HG03457 (cell line): ENCODE data around the gene COQ10B.
A peak's percentile ranks its signal among the peaks of the same experiment; 100 is the strongest.

Experiments used
- ATAC-seq: cut with Tn5 transposase; IDR thresholded peaks from one replicate; pipeline ENCODE4 v1.9.1; 2021; ENCODE audit warnings: moderate number of reproducible peaks; ENCODE audit not compliant: unreplicated experiment

The COQ10B gene

GRCh38 chr2:197499594-197500502 lies 46.5 kb downstream of the COQ10B start, which contains the start of the genes HSPD1 and HSPE1:
TSS of gene HSPD1 (minus strand) at chr2:197499840. CDS start at chr2:197498848, 992 bp downstream.
TSS of gene HSPE1 (plus strand) at chr2:197500379. CDS start at chr2:197500437, 58 bp downstream.
- ATAC-seq: peak; percentile 74

- ATAC-seq: no peak
These were observed 47.3 kb downstream of the COQ10B start for GRCh38 chr2:197500503-197501131.

GRCh38 chr2:197502201-197502600 lies 48.8 kb downstream of the COQ10B start:
- ATAC-seq: no peak

- no peak for ATAC-seq
These were observed 49.3 kb downstream of the COQ10B start for GRCh38 chr2:197502685-197503084.

GRCh38 chr2:197504000-197504399 lies 50.6 kb downstream of the COQ10B start:
- no peak for ATAC-seq

- ATAC-seq: no peak
These were observed 51.2 kb downstream of the COQ10B start for GRCh38 chr2:197504512-197504911.

- ATAC-seq: no peak
These were observed 53.3 kb downstream of the COQ10B start for GRCh38 chr2:197506658-197507057.

GRCh38 chr2:197513915-197514314 lies 60.6 kb downstream of the COQ10B start:
- ATAC-seq: no peak

GRCh38 chr2:197514754-197515153 lies 61.4 kb downstream of the COQ10B start:
- no peak for ATAC-seq

- no peak for ATAC-seq
These were observed 62.0 kb downstream of the COQ10B start for GRCh38 chr2:197515315-197515738.

GRCh38 chr2:197515739-197516392 lies 62.5 kb downstream of the COQ10B start, which contains the start of gene MOB4:
TSS of gene MOB4 (plus strand) at chr2:197516066. CDS start at chr2:197516087, 21 bp downstream.
- peak; percentile 94 for ATAC-seq

- peak; percentile 13 for ATAC-seq
These were observed 63.0 kb downstream of the COQ10B start for GRCh38 chr2:197516393-197516761.

- ATAC-seq: no peak
These were observed 63.8 kb downstream of the COQ10B start for GRCh38 chr2:197517150-197517549.
